ENCODE results near the gene SEZ6L.

Gene SEZ6L

GRCh38 chr22:26345496-26345895, 176.2 kb downstream of the SEZ6L start:
- no peak for DNase-seq

GRCh38 chr22:26348810-26349526, 179.7 kb downstream of the SEZ6L start:
- no peak for DNase-seq

GRCh38 chr22:26354707-26355106, 185.4 kb downstream of the SEZ6L start:
- no peak for DNase-seq

GRCh38 chr22:26357281-26357680, 188.0 kb downstream of the SEZ6L start:
- no peak for DNase-seq

GRCh38 chr22:26357813-26358212, 188.6 kb downstream of the SEZ6L start:
- no peak for DNase-seq

- DNase-seq = no peak
Observed at GRCh38 chr22:26359156-26359555, 189.9 kb downstream of the SEZ6L start.

- no peak for DNase-seq
Observed at GRCh38 chr22:26360169-26360885, 191.1 kb downstream of the SEZ6L start.

- no peak for DNase-seq
Observed at GRCh38 chr22:26362471-26362870, 193.2 kb downstream of the SEZ6L start.

GRCh38 chr22:26364066-26365015, 195.1 kb downstream of the SEZ6L start:
- peak; percentile 10 for DNase-seq

- DNase-seq = no peak
Observed at GRCh38 chr22:26367402-26368245, 198.4 kb downstream of the SEZ6L start.

- DNase-seq = no peak
Observed at GRCh38 chr22:26372890-26373289, 203.6 kb downstream of the SEZ6L start.

GRCh38 chr22:26374391-26375026, 205.2 kb downstream of the SEZ6L start:
- DNase-seq = no peak

GRCh38 chr22:26377170-26377830, 208.0 kb downstream of the SEZ6L start:
- DNase-seq = no peak

GRCh38 chr22:26380072-26380830, 211.0 kb downstream of the SEZ6L start:
- no peak for DNase-seq

GRCh38 chr22:26382782-26383181, 213.5 kb downstream of the SEZ6L start:
- no peak for DNase-seq

- DNase-seq = no peak
Observed at GRCh38 chr22:26383968-26384556, 214.8 kb downstream of the SEZ6L start.

- no peak for DNase-seq
Observed at GRCh38 chr22:26385164-26385563, 215.9 kb downstream of the SEZ6L start.

- DNase-seq = no peak
Observed at GRCh38 chr22:26389125-26389524, 219.9 kb downstream of the SEZ6L start.

- DNase-seq = no peak
Observed at GRCh38 chr22:26391091-26391490, 221.8 kb downstream of the SEZ6L start.

- no peak for DNase-seq
Observed at GRCh38 chr22:26391623-26392022, 222.4 kb downstream of the SEZ6L start.
